ENCODE results near the gene ADA. TPM values are rescaled to one million over a fixed set of nuclear protein-coding genes. Genes with fewer than 3 reads are reported as not detected.
"Not testable (repeated sequence)": the region's sequence is repeated elsewhere in the genome, so short reads cannot be mapped to it uniquely, and the experiment has no call there.

Gene ADA
- total and polyA plus RNA-seq, 9 of the 15 experiments (the other 6 are each of a cell fraction or from before 2014, with no cell fraction given), result 2.4 to 26.1 (median 5.3) TPM

DNA sequence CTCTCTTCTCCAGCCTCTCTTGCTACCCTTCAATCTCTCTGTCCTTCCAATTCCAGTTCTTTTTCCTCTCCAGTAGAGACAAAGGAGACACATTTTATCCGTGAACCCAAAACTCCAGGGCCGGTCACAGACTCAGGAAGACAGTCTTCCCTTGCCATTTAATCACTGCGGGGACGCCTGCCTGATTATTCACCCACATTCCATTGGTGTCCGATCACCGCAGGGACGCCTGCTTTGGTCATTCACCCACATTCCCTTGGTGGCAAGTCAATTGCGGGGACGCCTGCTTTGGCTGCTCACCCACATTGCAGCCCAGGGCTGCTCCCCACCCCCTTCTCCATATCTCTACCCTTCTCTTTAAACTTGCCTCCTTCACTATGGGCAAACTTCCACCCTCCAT lies 19.4 kb upstream of the ADA start:
- POLR2A ChIA-PET; H3K27ac ChIP-seq (ENCODE audit: extremely low read depth, low read depth, low read length); H3K4me2 ChIP-seq (ENCODE audit: insufficient read depth, low read length); CTCF ChIA-PET (ENCODE audit: low intra/inter-chr PET ratio); H3K36me3 ChIP-seq (ENCODE audit: control insufficient read depth, insufficient read depth, low read length); DNase-seq (ENCODE audit: extremely low read depth in 1 of 4, low spot score in 3 of 4); H3K9me3 ChIP-seq (replicated peaks; ENCODE audit: control insufficient read depth, insufficient read depth, low read depth, low read length); H3K79me2 ChIP-seq (ENCODE audit: control insufficient read depth, insufficient read depth, low read length); BruUV-seq (replicated peaks); H3K4me1 ChIP-seq (replicated peaks in 1 of 2; ENCODE audit: control insufficient read depth in 2 of 2, insufficient read depth in 2 of 2, low read length in 2 of 2); intact Hi-C loops (cut with micrococcal nuclease); in situ Hi-C loops (cut with MboI); H2AFZ ChIP-seq (ENCODE audit: low read depth, low read length); H4K20me1 ChIP-seq (replicated peaks; ENCODE audit: control insufficient read depth, insufficient read depth, low read length); H3K9me1 ChIP-seq (ENCODE audit: control insufficient read depth, insufficient read depth, low read length); H3K4me3 ChIP-seq; ATAC-seq; H3K9ac ChIP-seq (ENCODE audit: insufficient read depth in 1 of 2, low read depth in 2 of 2, low read length in 2 of 2); FAIRE-seq: not testable (repeated sequence)
- H3K27me3 ChIP-seq (ENCODE audit: control insufficient read depth in 2 of 2, insufficient read depth in 2 of 2, low read length in 2 of 2), result peaks cover 5 to 15% of the 10 kb centered on the region in 2 experiments
- 22% methylated on average over 6 of the region's 9 CpGs for WGBS (ENCODE audit: insufficient coverage, low coverage, missing lambda C conversion rate)

DNA sequence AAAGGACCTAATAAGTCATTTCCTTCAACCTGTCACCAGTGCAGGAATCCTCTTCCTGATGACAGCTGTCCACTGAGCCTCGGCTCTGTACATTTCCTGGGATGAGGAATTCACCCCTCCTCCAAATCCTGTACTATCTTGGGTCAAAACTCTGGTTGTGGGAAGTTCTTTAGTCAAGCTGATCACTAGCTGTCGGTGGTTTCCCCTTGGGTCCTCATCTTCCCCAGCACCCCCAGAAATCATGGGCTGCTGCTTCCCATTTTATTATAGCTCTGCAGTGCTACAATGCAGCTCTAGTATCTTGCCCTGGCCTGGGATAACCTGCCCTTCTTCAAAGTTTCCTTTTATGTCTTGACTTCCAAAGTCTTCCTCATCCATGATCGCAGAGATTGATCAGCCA lies 14.6 kb upstream of the ADA start:
- ATAC-seq (no peak), DNase-seq (ENCODE audit: extremely low read depth in 1 of 4, low spot score in 3 of 4) (no peak), FAIRE-seq (no peak)
- H3K4me3 ChIP-seq, result no peak overlapping the region
- H3K4me1 ChIP-seq (replicated peaks in 1 of 2; ENCODE audit: control insufficient read depth in 2 of 2, insufficient read depth in 2 of 2, low read length in 2 of 2), result no peaks in the 10 kb centered on the region
- no TSS peak for BruUV-seq (replicated peaks)
- H3K79me2 ChIP-seq (ENCODE audit: control insufficient read depth, insufficient read depth, low read length), result no peaks in the 10 kb centered on the region
- ChIA-PET CTCF (ENCODE audit: low intra/inter-chr PET ratio) (no interaction called here), POLR2A (interaction anchor here (0.6 to 0.7 kb wide), 2 partner anchors 39 to 602 kb away, joined by 3 read pairs; no protein-coding TSS in a partner anchor)
- intact Hi-C loops (cut with micrococcal nuclease), result no loop called here
- H2AFZ ChIP-seq (ENCODE audit: low read depth, low read length), result no peak overlapping the region
- in situ Hi-C loops (cut with MboI), result no loop called here
- H3K9me3 ChIP-seq (replicated peaks; ENCODE audit: control insufficient read depth, insufficient read depth, low read depth, low read length), result no peaks in the 10 kb centered on the region
- no peak overlapping the region for H3K27ac ChIP-seq (ENCODE audit: extremely low read depth, low read depth, low read length)
- H3K9me1 ChIP-seq (ENCODE audit: control insufficient read depth, insufficient read depth, low read length), result no peaks in the 10 kb centered on the region
- no peak overlapping the region for H3K9ac ChIP-seq (ENCODE audit: insufficient read depth in 1 of 2, low read depth in 2 of 2, low read length in 2 of 2)
- H3K27me3 ChIP-seq (ENCODE audit: control insufficient read depth in 2 of 2, insufficient read depth in 2 of 2, low read length in 2 of 2), result peaks cover 12 to 18% of the 10 kb centered on the region in 2 experiments
- H3K36me3 ChIP-seq (ENCODE audit: control insufficient read depth, insufficient read depth, low read length), result no peaks in the 10 kb centered on the region
- no peaks in the 10 kb centered on the region for H4K20me1 ChIP-seq (replicated peaks; ENCODE audit: control insufficient read depth, insufficient read depth, low read length)
- WGBS (ENCODE audit: insufficient coverage, low coverage, missing lambda C conversion rate), result 9% methylated on average over 3 of the region's 3 CpGs
- no peak overlapping the region for H3K4me2 ChIP-seq (ENCODE audit: insufficient read depth, low read length)
- TF ChIP-seq YY1 (IDR thresholded peaks at IDR 0.05; ENCODE audit: borderline replicate concordance in 1 of 3, control insufficient read depth in 1 of 3, extremely low read depth in 1 of 3, insufficient read depth in 3 of 3, insufficient read length in 1 of 3, insufficient replicate concordance in 2 of 3, low read depth in 1 of 3, low read length in 2 of 3) (no peak), ZNF507 (tag; conservative IDR thresholded peaks at IDR 0.05) (no peak)
- TF ChIP-seq, protein P1, sequence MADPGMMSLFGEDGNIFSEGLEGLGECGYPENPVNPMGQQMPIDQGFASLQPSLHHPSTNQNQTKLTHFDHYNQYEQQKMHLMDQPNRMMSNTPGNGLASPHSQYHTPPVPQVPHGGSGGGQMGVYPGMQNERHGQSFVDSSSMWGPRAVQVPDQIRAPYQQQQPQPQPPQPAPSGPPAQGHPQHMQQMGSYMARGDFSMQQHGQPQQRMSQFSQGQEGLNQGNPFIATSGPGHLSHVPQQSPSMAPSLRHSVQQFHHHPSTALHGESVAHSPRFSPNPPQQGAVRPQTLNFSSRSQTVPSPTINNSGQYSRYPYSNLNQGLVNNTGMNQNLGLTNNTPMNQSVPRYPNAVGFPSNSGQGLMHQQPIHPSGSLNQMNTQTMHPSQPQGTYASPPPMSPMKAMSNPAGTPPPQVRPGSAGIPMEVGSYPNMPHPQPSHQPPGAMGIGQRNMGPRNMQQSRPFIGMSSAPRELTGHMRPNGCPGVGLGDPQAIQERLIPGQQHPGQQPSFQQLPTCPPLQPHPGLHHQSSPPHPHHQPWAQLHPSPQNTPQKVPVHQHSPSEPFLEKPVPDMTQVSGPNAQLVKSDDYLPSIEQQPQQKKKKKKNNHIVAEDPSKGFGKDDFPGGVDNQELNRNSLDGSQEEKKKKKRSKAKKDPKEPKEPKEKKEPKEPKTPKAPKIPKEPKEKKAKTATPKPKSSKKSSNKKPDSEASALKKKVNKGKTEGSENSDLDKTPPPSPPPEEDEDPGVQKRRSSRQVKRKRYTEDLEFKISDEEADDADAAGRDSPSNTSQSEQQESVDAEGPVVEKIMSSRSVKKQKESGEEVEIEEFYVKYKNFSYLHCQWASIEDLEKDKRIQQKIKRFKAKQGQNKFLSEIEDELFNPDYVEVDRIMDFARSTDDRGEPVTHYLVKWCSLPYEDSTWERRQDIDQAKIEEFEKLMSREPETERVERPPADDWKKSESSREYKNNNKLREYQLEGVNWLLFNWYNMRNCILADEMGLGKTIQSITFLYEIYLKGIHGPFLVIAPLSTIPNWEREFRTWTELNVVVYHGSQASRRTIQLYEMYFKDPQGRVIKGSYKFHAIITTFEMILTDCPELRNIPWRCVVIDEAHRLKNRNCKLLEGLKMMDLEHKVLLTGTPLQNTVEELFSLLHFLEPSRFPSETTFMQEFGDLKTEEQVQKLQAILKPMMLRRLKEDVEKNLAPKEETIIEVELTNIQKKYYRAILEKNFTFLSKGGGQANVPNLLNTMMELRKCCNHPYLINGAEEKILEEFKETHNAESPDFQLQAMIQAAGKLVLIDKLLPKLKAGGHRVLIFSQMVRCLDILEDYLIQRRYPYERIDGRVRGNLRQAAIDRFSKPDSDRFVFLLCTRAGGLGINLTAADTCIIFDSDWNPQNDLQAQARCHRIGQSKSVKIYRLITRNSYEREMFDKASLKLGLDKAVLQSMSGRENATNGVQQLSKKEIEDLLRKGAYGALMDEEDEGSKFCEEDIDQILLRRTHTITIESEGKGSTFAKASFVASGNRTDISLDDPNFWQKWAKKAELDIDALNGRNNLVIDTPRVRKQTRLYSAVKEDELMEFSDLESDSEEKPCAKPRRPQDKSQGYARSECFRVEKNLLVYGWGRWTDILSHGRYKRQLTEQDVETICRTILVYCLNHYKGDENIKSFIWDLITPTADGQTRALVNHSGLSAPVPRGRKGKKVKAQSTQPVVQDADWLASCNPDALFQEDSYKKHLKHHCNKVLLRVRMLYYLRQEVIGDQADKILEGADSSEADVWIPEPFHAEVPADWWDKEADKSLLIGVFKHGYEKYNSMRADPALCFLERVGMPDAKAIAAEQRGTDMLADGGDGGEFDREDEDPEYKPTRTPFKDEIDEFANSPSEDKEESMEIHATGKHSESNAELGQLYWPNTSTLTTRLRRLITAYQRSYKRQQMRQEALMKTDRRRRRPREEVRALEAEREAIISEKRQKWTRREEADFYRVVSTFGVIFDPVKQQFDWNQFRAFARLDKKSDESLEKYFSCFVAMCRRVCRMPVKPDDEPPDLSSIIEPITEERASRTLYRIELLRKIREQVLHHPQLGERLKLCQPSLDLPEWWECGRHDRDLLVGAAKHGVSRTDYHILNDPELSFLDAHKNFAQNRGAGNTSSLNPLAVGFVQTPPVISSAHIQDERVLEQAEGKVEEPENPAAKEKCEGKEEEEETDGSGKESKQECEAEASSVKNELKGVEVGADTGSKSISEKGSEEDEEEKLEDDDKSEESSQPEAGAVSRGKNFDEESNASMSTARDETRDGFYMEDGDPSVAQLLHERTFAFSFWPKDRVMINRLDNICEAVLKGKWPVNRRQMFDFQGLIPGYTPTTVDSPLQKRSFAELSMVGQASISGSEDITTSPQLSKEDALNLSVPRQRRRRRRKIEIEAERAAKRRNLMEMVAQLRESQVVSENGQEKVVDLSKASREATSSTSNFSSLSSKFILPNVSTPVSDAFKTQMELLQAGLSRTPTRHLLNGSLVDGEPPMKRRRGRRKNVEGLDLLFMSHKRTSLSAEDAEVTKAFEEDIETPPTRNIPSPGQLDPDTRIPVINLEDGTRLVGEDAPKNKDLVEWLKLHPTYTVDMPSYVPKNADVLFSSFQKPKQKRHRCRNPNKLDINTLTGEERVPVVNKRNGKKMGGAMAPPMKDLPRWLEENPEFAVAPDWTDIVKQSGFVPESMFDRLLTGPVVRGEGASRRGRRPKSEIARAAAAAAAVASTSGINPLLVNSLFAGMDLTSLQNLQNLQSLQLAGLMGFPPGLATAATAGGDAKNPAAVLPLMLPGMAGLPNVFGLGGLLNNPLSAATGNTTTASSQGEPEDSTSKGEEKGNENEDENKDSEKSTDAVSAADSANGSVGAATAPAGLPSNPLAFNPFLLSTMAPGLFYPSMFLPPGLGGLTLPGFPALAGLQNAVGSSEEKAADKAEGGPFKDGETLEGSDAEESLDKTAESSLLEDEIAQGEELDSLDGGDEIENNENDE (IDR thresholded peaks at IDR 0.05; ENCODE audit: low read depth, low read length), result no peak
